Lower leg skin (tissue), 3 donors: ENCODE measurements around the gene NTRK2.

ENCODE experiments used
- CTCF ChIP-seq, 3 donors: fragments of 450-650 bp; IDR thresholded peaks; one replicate each; pipeline ENCODE4 v1.5.1; 2016; ENCODE audit warnings: antibody characterized with exemption in 3 of 3, mild to moderate bottlenecking in 3 of 3, moderate library complexity in 2 of 3
- POLR2A ChIP-seq, 2 donors: fragments of 450-650 bp; IDR thresholded peaks; one replicate each; pipeline ENCODE4 v1.6.1; 2016 to 2017; ENCODE audit warnings: antibody characterized with exemption in 2 of 2, mild to moderate bottlenecking in 1 of 2, moderate library complexity in 1 of 2

DNA sequence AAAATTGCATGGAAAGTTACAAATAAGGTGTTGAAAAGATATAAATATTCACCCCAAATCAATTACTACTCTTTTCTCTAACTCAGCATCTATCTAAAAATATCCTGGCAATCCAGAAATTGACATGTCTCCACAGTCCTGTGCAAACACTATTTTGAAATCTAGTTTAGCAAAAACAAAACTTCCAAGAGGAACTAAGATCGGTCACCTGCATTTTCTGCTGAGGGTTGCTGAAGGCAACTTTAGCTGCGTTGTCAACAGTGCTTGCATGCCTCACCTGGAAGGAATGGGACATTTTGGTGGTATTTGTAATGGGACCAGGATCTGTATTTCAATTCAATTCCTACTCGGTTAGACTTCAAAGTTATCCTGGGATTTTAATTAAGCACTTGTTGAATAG lies 398.3 kb downstream of the NTRK2 start:
- no peak for TF ChIP-seq POLR2A (IDR thresholded peaks at IDR 0.05)
- no peak for TF ChIP-seq CTCF (IDR thresholded peaks at IDR 0.05)
